Activated naive CD8-positive, alpha-beta T cell (primary cell): ENCODE results near the gene AP1AR.
"Not testable (repeated sequence)": the region's sequence is repeated elsewhere in the genome, so short reads cannot be mapped to it uniquely, and the experiment has no call there.

ENCODE experiments used
- H3K27ac Mint-ChIP-seq: one replicate; pipeline ENCODE4 v1.8.0; 2021; ENCODE audit warnings: mixed read lengths
- H3K27me3 Mint-ChIP-seq: one replicate; pipeline ENCODE4 v1.8.0; 2021; ENCODE audit warnings: mixed read lengths
- H3K36me3 Mint-ChIP-seq: one replicate; pipeline ENCODE4 v1.8.0; 2021; ENCODE audit warnings: mixed read lengths
- H3K4me1 Mint-ChIP-seq: one replicate; pipeline ENCODE4 v1.8.0; 2021; ENCODE audit warnings: low read depth, mixed read lengths
- H3K4me3 Mint-ChIP-seq: one replicate; pipeline ENCODE4 v1.8.0; 2021; ENCODE audit warnings: mild to moderate bottlenecking, mixed read lengths
- H3K9me3 Mint-ChIP-seq: one replicate; pipeline ENCODE4 v1.8.0; 2021; ENCODE audit warnings: low read depth, mixed read lengths

AP1AR gene

DNA sequence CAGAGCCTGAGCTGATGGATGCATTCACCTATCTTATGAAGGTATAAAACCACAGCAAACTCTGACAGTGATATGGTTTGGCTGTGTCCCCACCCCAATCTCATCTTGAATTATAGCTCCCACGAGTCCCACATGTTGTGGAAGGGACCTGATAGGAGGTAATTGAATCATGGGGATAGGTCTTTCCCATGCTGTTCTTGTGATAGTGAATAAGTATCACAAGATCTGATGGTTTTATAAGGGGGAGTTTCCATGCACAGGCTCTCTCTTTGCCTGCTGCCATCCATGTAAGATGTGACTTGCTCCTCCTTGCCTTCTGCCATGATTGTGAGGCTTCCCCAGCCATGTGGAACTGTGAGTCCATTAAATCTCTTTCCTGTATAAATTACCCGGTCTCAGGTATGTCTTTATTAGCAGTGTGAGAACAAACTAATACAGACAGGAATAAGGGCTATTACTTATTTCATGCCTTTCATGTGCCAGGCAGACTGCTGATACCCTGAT is 50.4 kb downstream of the AP1AR start:
- H3K27me3 Mint-ChIP-seq, H3K4me3 Mint-ChIP-seq, H3K36me3 Mint-ChIP-seq, H3K27ac Mint-ChIP-seq, H3K9me3 Mint-ChIP-seq: not testable (repeated sequence)
- peaks cover 60% of the 10 kb centered on the region for H3K4me1 Mint-ChIP-seq

DNA sequence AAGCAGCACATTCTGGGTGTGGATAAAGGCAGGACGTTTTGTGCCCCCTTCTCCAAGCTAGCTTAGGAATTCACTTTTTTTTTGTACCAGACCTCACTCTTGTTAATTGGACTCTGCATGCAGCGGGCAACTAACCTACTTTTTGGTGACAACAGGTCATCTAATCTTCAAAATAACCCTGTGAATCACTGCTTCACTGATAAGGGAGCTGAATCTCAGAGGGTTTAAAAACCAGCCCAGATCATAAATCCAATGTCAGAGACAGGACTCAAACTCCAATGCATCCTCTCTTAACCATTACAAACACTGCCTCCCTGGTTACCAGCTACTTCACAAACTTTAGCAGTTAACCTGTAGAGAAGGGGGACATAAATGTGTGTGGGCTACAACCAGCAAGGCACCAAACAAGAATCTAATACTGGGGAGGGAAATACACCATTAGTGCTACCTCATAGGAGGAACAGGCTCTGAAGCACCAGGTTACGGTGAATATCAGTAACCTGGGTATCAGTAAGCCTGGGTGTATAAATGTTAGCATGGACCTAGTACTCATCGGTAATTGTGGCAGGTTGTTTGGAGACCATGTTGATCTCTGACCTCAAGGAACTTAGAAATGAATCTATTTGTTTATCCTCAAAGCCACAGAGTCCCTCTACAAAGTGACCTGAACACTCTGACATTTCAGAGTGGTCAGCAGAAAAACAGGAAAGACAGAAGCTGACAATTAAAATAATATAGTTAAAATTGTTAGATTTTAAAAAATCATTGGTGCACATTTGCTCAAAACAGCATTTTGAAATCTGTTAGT is 51.5 kb downstream of the AP1AR start:
- H3K36me3 Mint-ChIP-seq: peaks cover 7% of the 10 kb centered on the region
- H3K4me1 Mint-ChIP-seq: peaks cover 69% of the 10 kb centered on the region
- H3K9me3 Mint-ChIP-seq: peaks cover 5% of the 10 kb centered on the region
- H3K4me3 Mint-ChIP-seq: peak overlapping the region; percentile 50
- H3K27me3 Mint-ChIP-seq: no peaks in the 10 kb centered on the region
- peak overlapping the region; percentile 51 for H3K27ac Mint-ChIP-seq

DNA sequence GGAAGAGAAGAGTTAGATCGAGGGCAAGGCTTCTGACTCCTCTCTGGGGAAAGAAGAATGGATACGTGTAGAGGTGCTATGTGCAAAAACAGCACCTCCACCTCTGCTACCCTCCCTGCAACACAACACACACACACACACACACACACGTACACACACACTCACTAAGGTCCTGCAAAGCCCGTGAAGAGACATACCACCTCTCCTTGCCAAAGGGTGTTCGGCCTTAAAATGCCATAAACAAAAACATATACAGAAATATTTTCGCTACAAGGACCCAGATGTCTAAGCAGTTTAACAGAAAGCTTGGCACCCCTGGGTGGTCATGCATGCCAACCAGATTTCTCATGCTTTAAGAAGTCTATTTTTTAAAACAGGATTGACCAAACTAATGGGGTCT is 52.6 kb downstream of the AP1AR start:
- peak overlapping the region; percentile 92 for H3K27ac Mint-ChIP-seq
- peaks cover 5% of the 10 kb centered on the region for H3K9me3 Mint-ChIP-seq
- no peaks in the 10 kb centered on the region for H3K27me3 Mint-ChIP-seq
- peaks cover 7% of the 10 kb centered on the region for H3K36me3 Mint-ChIP-seq
- peak overlapping the region; percentile 94 for H3K4me3 Mint-ChIP-seq
- H3K4me1 Mint-ChIP-seq: peaks cover 75% of the 10 kb centered on the region

DNA sequence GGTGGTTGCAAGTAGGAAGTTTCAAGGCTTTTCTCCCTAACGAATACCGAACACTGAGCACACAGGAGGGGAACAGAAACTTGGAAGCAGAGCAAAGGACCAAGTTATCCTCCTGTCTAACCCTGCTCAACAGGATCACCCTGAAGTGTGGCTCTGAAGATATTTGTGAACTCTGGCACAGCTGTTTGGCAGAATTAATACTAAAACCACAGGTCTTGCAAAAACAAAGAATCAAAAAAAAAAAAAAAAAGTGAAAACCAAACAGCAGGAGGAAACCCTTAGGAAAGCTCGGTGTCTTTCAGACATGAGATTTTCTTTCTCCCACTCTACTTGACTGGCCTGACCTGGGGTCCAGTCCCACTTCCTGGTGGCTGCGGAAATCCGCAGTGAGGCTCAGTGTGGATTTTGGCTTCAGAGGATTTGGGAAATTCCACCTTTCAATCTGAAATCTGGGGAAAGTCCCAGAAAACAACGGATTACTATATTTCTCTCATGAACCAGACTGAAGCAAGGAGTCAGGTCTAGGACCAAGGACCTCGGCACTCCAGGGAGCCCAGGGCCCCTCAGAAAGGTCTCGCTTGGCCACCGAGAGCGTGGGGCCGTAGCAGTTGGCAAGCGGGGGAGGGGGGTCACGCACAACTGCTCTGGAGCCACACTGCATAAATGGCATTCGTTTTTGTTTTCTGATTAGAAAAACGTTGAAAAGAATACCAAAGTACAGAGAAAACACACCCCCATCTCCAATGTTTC is 53.2 kb downstream of the AP1AR start:
- Mint-ChIP-seq H3K9me3 (peaks cover 5% of the 10 kb centered on the region), H3K36me3 (peaks cover 7% of the 10 kb centered on the region), H3K4me1 (peaks cover 75% of the 10 kb centered on the region), H3K27me3 (no peaks in the 10 kb centered on the region), H3K4me3 (peak overlapping the region; percentile 94), H3K27ac (peak overlapping the region; percentile 92)

DNA sequence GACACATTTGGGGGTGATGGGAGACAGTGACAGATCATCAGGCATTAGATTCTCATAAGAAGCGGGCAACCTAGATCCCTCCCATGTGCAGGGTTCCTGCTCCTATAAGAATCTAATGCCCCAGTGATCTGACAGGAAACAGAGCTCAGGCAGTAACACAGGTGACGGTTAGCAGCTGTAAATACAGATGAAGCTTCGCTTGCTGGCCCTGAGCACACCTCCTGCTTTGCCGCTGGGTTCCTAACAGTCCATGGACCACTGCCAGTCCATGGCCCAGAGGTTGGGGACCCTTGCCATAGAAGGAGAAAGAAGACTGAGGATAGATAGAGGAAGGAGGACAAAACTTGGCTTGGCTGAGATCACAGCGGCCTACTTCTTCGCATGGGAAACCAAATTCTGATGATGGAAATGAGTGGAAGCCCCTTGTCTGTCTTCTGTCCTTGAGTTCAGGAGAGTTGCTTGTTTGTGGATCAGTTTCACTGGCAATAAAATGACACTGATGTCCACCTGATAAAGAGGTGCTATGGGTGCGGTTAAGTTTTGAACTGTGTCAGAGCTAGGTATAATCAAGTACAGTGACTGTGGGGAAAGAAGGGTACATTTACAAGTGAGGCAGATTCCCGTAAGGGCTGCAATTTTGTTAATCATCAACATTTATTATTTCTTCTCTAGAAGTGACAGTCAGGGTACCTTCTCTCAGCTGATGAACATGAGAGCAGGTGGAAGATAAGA is 55.8 kb downstream of the AP1AR start:
- peaks cover 1% of the 10 kb centered on the region for H3K9me3 Mint-ChIP-seq

DNA sequence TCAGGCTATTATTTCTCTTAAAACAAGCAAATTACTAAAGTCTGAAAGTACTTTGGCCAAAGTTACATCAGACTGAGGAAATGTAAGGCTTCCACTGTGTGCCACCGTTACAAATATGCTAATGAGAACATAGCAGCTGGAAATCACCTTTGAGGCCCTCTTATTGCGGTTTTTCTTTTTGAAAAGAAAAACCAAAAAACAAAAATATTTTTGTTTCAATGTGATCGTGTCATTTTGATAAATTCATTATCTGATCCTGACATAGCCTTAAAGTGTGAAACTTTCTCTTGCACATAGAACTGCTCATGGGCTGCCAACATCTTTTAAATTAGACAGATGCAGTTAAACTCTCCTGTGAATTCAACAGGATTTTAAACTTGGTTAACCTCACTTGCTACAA is 56.9 kb downstream of the AP1AR start:
- H3K4me3 Mint-ChIP-seq: peak overlapping the region; percentile 58
- no peaks in the 10 kb centered on the region for H3K36me3 Mint-ChIP-seq
- peak overlapping the region; percentile 86 for H3K27ac Mint-ChIP-seq
- H3K27me3 Mint-ChIP-seq: no peaks in the 10 kb centered on the region
- H3K4me1 Mint-ChIP-seq: peaks cover 51% of the 10 kb centered on the region
- H3K9me3 Mint-ChIP-seq: no peaks in the 10 kb centered on the region

More for the DNA sequence above, 55.8 kb downstream of the AP1AR start:
- Mint-ChIP-seq H3K27ac (peak overlapping the region; percentile 93), H3K4me3 (peak overlapping the region; percentile 94), H3K4me1 (peaks cover 60% of the 10 kb centered on the region), H3K36me3 (peaks cover 1% of the 10 kb centered on the region), H3K27me3 (no peaks in the 10 kb centered on the region)

DNA sequence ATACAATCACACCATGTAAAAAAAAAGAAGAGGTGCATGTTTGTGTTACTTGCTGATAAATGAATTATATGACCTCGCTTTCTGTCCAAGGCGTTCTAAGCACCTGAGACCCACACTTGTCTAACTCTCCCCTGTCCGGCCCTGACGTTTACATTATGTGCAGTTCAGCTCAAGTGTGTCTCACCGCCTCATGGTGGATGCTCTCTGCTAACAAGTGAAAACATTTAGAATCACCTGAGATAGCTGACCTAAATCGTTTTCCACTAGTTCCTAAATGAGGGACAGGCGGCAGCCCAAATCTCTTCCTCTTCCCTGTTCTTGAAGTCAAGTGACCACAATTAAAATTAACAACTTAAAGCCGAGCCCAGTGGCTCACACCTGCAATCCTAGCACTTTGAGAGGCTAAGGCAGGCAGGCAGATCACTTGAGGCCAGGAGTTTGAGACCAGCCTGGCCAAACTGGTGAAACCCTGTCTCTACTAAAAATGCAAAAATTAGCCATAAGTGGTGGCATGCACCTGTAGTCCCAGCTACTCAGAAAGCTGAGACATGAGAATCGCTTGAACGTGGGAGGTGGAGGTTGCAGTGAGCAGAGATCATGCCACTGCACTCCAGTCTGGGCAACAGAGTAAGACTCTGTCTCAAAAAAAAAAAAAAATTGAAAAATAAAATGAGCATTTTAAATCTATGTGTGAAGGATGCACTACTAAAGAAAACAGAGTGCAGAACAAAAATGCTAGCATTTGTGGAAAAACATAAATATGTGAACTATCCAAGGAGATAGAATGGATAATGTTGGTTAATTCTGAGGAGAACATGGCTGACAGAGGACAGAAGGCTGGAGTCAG is 58.0 kb downstream of the AP1AR start:
- H3K4me3 Mint-ChIP-seq: no peak overlapping the region
- no peaks in the 10 kb centered on the region for H3K36me3 Mint-ChIP-seq
- H3K4me1 Mint-ChIP-seq: peaks cover 40% of the 10 kb centered on the region
- peak overlapping the region; percentile 64 for H3K27ac Mint-ChIP-seq
- H3K9me3 Mint-ChIP-seq: no peaks in the 10 kb centered on the region
- no peaks in the 10 kb centered on the region for H3K27me3 Mint-ChIP-seq

DNA sequence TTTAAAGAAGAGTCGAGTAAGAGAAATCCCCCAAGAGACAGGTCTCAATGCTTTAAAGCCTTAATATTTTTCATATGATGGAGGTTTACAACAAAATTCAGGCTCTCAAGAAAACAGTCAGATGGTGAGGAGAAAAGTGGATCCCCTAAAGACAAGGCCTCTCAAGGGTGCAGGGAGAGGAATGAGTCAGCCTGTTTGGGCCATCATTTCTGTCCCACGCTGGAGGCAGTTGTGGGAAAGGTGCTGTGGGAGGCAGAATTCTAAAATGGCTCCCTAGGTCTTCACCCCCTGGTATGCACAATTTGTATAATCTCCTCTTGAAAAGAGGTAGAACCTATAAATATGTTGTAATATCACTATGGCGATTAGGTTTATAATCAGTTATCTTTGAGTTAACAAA is 58.8 kb downstream of the AP1AR start:
- Mint-ChIP-seq H3K4me3 (no peak overlapping the region), H3K9me3 (no peaks in the 10 kb centered on the region), H3K36me3 (no peaks in the 10 kb centered on the region), H3K4me1 (peaks cover 39% of the 10 kb centered on the region), H3K27ac (peak overlapping the region; percentile 41), H3K27me3 (no peaks in the 10 kb centered on the region)

DNA sequence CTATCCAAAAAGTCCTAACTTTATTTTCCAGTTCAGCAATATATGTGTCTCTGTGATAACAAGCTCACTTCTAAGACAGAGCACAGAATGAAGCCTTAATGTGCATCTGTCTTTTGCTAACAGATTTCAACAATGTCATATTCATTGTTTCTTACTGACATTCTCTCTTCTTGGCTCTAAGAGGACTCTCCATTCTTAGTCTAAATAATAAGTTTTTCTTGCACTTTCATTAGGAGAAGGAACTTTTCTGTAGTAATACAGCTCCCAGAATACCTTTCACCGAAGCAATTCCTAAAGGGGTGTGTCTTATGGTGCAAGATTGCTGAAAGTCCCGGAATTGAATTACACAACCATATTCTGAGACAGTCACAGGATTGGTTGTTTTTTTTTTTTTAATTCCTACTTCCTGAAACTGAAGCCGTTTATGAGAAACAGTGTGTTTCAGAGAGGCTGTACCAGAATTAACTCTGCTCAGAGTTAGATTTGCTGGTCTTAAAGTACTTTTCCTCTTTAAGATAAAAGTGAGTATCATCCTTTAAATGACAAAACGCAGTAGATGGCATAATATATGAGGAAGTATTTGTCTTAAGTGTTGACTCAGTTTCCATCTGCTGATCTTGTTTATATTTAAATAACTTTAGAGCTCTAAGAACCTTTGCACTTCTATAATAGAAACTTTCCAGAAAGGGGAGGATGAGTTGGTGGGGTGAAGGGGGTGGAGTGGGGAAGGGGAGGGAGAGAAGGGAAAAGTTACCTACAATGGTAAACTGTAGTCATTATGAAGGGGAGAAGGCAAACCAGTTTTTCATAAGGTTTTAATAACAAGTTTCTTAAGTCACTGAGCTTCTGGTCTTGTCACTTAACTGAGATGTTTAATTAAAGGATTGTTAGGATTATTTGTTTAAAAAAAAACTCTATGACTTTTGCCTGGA is 65.6 kb downstream of the AP1AR start, which contains the start of gene ALPK1:
TSS of gene ALPK1 (plus strand) at position 421 of the 932 bp plus-strand sequence.
- peak within 1 kb of the TSS; percentile 84 for H3K27ac Mint-ChIP-seq
- peak within 1 kb of the TSS; percentile 83 for H3K4me3 Mint-ChIP-seq
- peaks cover 30% of the 10 kb centered on the region for H3K4me1 Mint-ChIP-seq
- H3K36me3 Mint-ChIP-seq: no peaks in the 10 kb centered on the region
- H3K9me3 Mint-ChIP-seq: no peaks in the 10 kb centered on the region
- H3K27me3 Mint-ChIP-seq: no peaks in the 10 kb centered on the region

DNA sequence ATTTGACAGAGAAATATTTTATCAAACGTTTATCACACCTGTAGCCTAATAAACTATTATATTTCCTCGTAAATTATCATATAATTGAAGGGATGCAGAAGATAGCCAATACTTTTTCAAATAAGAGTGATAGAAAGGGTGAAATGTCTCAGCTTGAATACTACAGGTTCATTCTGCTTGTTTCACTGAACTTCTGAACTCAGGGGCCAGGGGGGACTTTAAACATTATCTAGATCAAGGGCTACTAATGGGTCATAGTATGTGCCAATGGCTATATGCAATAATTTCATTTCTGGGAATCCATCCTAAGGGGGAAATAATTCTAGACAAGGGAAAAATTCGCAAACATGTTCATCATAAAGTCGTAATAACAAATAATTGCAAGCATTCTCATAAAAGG is 68.1 kb downstream of the AP1AR start:
- Mint-ChIP-seq H3K27me3 (no peaks in the 10 kb centered on the region), H3K27ac (no peak overlapping the region), H3K4me1 (peaks cover 30% of the 10 kb centered on the region), H3K9me3 (no peaks in the 10 kb centered on the region), H3K36me3 (no peaks in the 10 kb centered on the region), H3K4me3 (no peak overlapping the region)

DNA sequence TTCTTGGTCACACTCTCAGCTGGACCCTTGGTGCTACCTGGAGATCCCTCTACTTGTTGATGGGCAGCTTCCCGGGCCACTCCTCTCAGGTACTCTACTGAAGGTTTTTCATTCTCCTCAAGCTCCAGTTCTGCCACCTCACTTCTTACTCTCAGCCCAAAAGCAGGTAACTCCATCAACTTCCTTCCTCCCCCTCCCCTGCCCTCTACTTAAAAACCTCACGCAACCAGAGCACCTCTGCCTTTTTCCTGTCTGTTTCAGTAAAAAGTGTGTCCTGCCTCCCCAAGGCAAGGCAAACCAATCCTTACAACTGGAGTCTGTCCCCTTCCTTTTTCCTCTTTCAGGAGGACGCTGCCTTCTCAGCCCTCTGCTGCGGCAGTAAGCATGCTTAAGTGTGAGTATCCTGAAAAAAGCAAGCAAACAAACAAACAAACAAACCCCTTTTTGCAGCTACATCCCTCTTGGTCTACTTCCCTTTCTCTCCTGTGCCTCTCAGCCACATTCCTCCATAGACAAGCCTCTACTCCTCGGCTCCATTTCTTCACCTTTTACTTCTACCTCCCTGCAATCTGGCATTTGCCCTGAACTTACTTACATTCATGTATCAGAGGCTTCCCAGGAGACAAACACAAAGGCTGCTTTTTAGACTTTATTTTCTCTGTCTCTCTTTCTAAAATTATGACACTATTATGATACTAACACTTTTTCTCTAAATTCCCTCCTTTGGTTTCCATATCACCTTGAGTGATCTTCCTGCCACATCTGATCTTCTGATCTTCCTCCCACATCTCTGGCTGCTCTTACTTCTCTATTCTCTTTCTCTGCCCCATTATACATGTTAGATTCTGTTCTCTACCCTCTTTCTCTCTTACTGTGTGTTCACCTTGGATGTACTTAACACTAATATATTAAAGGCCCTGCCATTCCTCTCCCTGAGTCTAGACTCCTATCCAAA is 71.0 kb downstream of the AP1AR start:
- Mint-ChIP-seq H3K4me1 (peaks cover 23% of the 10 kb centered on the region), H3K9me3 (no peaks in the 10 kb centered on the region), H3K27ac (no peak overlapping the region), H3K4me3 (no peak overlapping the region), H3K27me3 (no peaks in the 10 kb centered on the region), H3K36me3 (no peaks in the 10 kb centered on the region)

DNA sequence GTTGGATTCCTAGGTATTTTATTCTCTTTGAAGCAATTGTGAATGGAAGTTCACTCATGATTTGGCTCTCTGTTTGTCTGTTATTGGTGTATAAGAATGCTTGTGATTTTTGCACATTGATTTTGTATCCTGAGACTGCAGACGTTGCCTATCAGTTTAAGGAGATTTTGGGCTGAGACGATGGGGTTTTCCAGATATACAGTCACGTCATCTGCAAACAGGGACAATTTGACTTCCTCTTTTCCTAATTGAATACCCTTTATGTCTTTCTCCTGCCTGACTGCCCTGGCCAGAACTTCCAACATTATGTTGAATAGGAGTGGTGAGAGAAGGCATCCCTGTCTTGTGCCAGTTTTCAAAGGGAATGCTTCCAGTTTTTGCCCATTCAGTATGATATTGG is 73.9 kb downstream of the AP1AR start:
- H3K27ac Mint-ChIP-seq, H3K27me3 Mint-ChIP-seq, H3K4me3 Mint-ChIP-seq, H3K9me3 Mint-ChIP-seq, H3K36me3 Mint-ChIP-seq: not testable (repeated sequence)
- H3K4me1 Mint-ChIP-seq: peaks cover 24% of the 10 kb centered on the region
